ENCODE measurements around the gene GJA10.
A peak's percentile ranks its signal among the peaks of the same experiment; 100 is the strongest.
"Not testable (repeated sequence)": the region's sequence is repeated elsewhere in the genome, so short reads cannot be mapped to it uniquely, and the experiment has no call there.

Gene GJA10

DNA sequence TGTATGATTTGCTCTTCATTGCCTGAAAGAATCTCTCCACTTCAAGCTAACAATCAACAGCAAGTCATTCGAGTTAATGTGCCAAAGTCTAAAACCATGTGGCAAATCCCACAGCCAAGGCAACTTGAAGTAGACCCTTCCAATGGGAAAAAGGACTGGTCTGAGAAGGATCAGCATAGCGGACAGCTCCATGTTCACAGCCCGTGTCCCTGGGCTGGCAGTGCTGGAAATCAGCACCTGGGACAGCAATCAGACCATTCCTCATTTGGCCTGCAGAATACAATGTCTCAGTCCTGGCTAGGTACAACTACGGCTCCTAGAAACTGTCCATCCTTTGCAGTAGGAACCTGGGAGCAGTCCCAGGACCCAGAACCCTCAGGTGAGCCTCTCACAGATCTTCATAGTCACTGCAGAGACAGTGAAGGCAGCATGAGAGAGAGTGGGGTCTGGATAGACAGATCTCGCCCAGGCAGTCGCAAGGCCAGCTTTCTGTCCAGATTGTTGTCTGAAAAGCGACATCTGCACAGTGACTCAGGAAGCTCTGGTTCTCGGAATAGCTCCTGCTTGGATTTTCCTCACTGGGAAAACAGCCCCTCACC, 1.1 kb downstream of the GJA10 start:
- Histone ChIP-seq H2BK5ac (ENCODE audit: low read depth, low read length, poor library complexity, severe bottlenecking) (no peak overlapping the region), H4K8ac (ENCODE audit: low read length) (no peak overlapping the region), H3K14ac (ENCODE audit: low read length in 2 of 2) (no peak overlapping the region), H2BK12ac (ENCODE audit: low read length in 2 of 2) (no peak overlapping the region), H3K79me1 (replicated peaks; ENCODE audit: low read length, poor library complexity, severe bottlenecking) (no peaks in the 10 kb centered on the region), H2AFZ (ENCODE audit: low read depth, low read length) (no peak overlapping the region), H3K9ac (ENCODE audit: low read length) (no peak overlapping the region), H3K4me2 (ENCODE audit: low read length, poor library complexity, severe bottlenecking) (no peak overlapping the region), H3K9me3 (ENCODE audit: control insufficient read depth, low read length) (no peaks in the 10 kb centered on the region), H3K18ac (ENCODE audit: low read depth in 1 of 2, low read length in 2 of 2) (no peak overlapping the region), H2BK120ac (ENCODE audit: low read depth, low read length) (no peak overlapping the region), H2AK5ac (ENCODE audit: low read length, severe bottlenecking) (no peak overlapping the region), H3K36me3 (ENCODE audit: control insufficient read depth in 1 of 2, insufficient read depth in 2 of 2, low read depth in 1 of 2, low read length in 2 of 2) (no peaks in the 10 kb centered on the region), H3K27me3 (ENCODE audit: control insufficient read depth in 1 of 2, insufficient read depth in 1 of 2, low read length in 2 of 2) (peaks cover 10 to 29% of the 10 kb centered on the region in 2 experiments), H3K27ac (ENCODE audit: low read length, poor library complexity, severe bottlenecking) (no peak overlapping the region), H4K91ac (ENCODE audit: low read length) (no peak overlapping the region), H3K4me3 (ENCODE audit: insufficient read depth in 1 of 2, low read depth in 1 of 2, low read length in 2 of 2) (no peak overlapping the region), H3K4me1 (ENCODE audit: control insufficient read depth, insufficient read depth, low read depth, low read length) (no peaks in the 10 kb centered on the region), H2BK15ac (ENCODE audit: low read depth, poor library complexity, severe bottlenecking) (no peak overlapping the region), H3K4ac (ENCODE audit: low read depth in 1 of 2, low read length in 2 of 2) (no peak overlapping the region), H3K23ac (ENCODE audit: low read length in 2 of 2) (no peak overlapping the region)
- peak; percentile 74 for DNase-seq
- WGBS, result 57% methylated on average over 8 of the region's 8 CpGs

GRCh38 chr6:89910001-89910901, 16.0 kb downstream of the GJA10 start:
- H3K14ac ChIP-seq (ENCODE audit: low read length in 2 of 2); H3K9ac ChIP-seq (ENCODE audit: low read length); H3K36me3 ChIP-seq (ENCODE audit: control insufficient read depth in 1 of 2, insufficient read depth in 2 of 2, low read depth in 1 of 2, low read length in 2 of 2); H3K27me3 ChIP-seq (ENCODE audit: control insufficient read depth in 1 of 2, insufficient read depth in 1 of 2, low read length in 2 of 2); H4K91ac ChIP-seq (ENCODE audit: low read length); H3K4me1 ChIP-seq (ENCODE audit: control insufficient read depth, insufficient read depth, low read depth, low read length); H2AFZ ChIP-seq (ENCODE audit: low read depth, low read length); H3K4ac ChIP-seq (ENCODE audit: low read depth in 1 of 2, low read length in 2 of 2); DNase-seq; H4K8ac ChIP-seq (ENCODE audit: low read length); H2BK12ac ChIP-seq (ENCODE audit: low read length in 2 of 2); H3K79me1 ChIP-seq (replicated peaks; ENCODE audit: low read length, poor library complexity, severe bottlenecking); H3K4me3 ChIP-seq (ENCODE audit: insufficient read depth in 1 of 2, low read depth in 1 of 2, low read length in 2 of 2); H2BK5ac ChIP-seq (ENCODE audit: low read depth, low read length, poor library complexity, severe bottlenecking); H2BK120ac ChIP-seq (ENCODE audit: low read depth, low read length); H2BK15ac ChIP-seq (ENCODE audit: low read depth, poor library complexity, severe bottlenecking); H3K18ac ChIP-seq (ENCODE audit: low read depth in 1 of 2, low read length in 2 of 2); H2AK5ac ChIP-seq (ENCODE audit: low read length, severe bottlenecking); H3K27ac ChIP-seq (ENCODE audit: low read length, poor library complexity, severe bottlenecking); H3K23ac ChIP-seq (ENCODE audit: low read length in 2 of 2); H3K9me3 ChIP-seq (ENCODE audit: control insufficient read depth, low read length); H3K4me2 ChIP-seq (ENCODE audit: low read length, poor library complexity, severe bottlenecking): not testable (repeated sequence)
- WGBS, result 67% methylated on average over 9 of the region's 10 CpGs

DNA sequence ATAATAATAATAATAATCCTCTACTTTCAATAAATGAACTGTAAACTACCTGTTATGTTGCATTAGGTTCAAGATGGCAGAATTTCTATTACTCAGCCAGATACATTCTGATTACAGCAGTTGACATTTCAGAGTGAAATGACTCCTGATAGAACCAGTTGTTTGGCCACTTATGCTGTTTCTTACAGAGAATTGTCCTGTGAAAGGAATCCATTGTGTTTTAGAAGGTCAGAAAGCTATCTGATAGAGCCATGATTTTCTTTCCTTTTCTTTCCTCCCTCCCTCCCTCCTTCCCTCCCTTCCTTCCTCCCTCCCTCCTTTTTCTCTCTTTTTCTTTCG, 16.6 kb downstream of the GJA10 start:
- no peak overlapping the region for H4K91ac ChIP-seq (ENCODE audit: low read length)
- WGBS, result 37% methylated on average over 1 of the region's 1 CpG
- H3K14ac ChIP-seq (ENCODE audit: low read length in 2 of 2), result no peak overlapping the region
- no peaks in the 10 kb centered on the region for H3K79me1 ChIP-seq (replicated peaks; ENCODE audit: low read length, poor library complexity, severe bottlenecking)
- H3K4ac ChIP-seq (ENCODE audit: low read depth in 1 of 2, low read length in 2 of 2), result no peak overlapping the region
- H3K23ac ChIP-seq (ENCODE audit: low read length in 2 of 2), result no peak overlapping the region
- no peak overlapping the region for H3K9ac ChIP-seq (ENCODE audit: low read length)
- no peak overlapping the region for H2BK5ac ChIP-seq (ENCODE audit: low read depth, low read length, poor library complexity, severe bottlenecking)
- H2BK15ac ChIP-seq (ENCODE audit: low read depth, poor library complexity, severe bottlenecking), result no peak overlapping the region
- DNase-seq, result no peak
- H3K27me3 ChIP-seq (ENCODE audit: control insufficient read depth in 1 of 2, insufficient read depth in 1 of 2, low read length in 2 of 2), result peaks cover 0 to 2% of the 10 kb centered on the region in 2 experiments
- H3K4me2 ChIP-seq (ENCODE audit: low read length, poor library complexity, severe bottlenecking), result no peak overlapping the region
- H3K4me1 ChIP-seq (ENCODE audit: control insufficient read depth, insufficient read depth, low read depth, low read length), result no peaks in the 10 kb centered on the region
- H4K8ac ChIP-seq (ENCODE audit: low read length), result no peak overlapping the region
- no peak overlapping the region for H2BK120ac ChIP-seq (ENCODE audit: low read depth, low read length)
- no peak overlapping the region for H2AK5ac ChIP-seq (ENCODE audit: low read length, severe bottlenecking)
- H3K27ac ChIP-seq (ENCODE audit: low read length, poor library complexity, severe bottlenecking), result no peak overlapping the region
- H3K18ac ChIP-seq (ENCODE audit: low read depth in 1 of 2, low read length in 2 of 2), result no peak overlapping the region
- H2AFZ ChIP-seq (ENCODE audit: low read depth, low read length), result no peak overlapping the region
- H3K9me3 ChIP-seq (ENCODE audit: control insufficient read depth, low read length), result peaks cover 6% of the 10 kb centered on the region
- H3K4me3 ChIP-seq (ENCODE audit: insufficient read depth in 1 of 2, low read depth in 1 of 2, low read length in 2 of 2), result no peak overlapping the region
- no peak overlapping the region for H2BK12ac ChIP-seq (ENCODE audit: low read length in 2 of 2)
- H3K36me3 ChIP-seq (ENCODE audit: control insufficient read depth in 1 of 2, insufficient read depth in 2 of 2, low read depth in 1 of 2, low read length in 2 of 2), result no peaks in the 10 kb centered on the region

- Histone ChIP-seq H3K4me2 (ENCODE audit: low read length, poor library complexity, severe bottlenecking) (no peak overlapping the region), H3K27ac (ENCODE audit: low read length, poor library complexity, severe bottlenecking) (no peak overlapping the region), H2AK5ac (ENCODE audit: low read length, severe bottlenecking) (no peak overlapping the region), H2BK5ac (ENCODE audit: low read depth, low read length, poor library complexity, severe bottlenecking) (no peak overlapping the region), H3K9ac (ENCODE audit: low read length) (no peak overlapping the region), H3K79me1 (replicated peaks; ENCODE audit: low read length, poor library complexity, severe bottlenecking) (no peaks in the 10 kb centered on the region), H3K14ac (ENCODE audit: low read length in 2 of 2) (no peak overlapping the region), H3K18ac (ENCODE audit: low read depth in 1 of 2, low read length in 2 of 2) (no peak overlapping the region), H3K23ac (ENCODE audit: low read length in 2 of 2) (no peak overlapping the region), H2BK120ac (ENCODE audit: low read depth, low read length) (no peak overlapping the region), H3K9me3 (ENCODE audit: control insufficient read depth, low read length) (peaks cover 17% of the 10 kb centered on the region), H3K4ac (ENCODE audit: low read depth in 1 of 2, low read length in 2 of 2) (no peak overlapping the region), H4K8ac (ENCODE audit: low read length) (no peak overlapping the region), H2BK15ac (ENCODE audit: low read depth, poor library complexity, severe bottlenecking) (no peak overlapping the region), H3K4me3 (ENCODE audit: insufficient read depth in 1 of 2, low read depth in 1 of 2, low read length in 2 of 2) (no peak overlapping the region), H2AFZ (ENCODE audit: low read depth, low read length) (no peak overlapping the region), H3K27me3 (ENCODE audit: control insufficient read depth in 1 of 2, insufficient read depth in 1 of 2, low read length in 2 of 2) (peaks cover 0 to 2% of the 10 kb centered on the region in 2 experiments), H2BK12ac (ENCODE audit: low read length in 2 of 2) (no peak overlapping the region), H3K4me1 (ENCODE audit: control insufficient read depth, insufficient read depth, low read depth, low read length) (no peaks in the 10 kb centered on the region), H4K91ac (ENCODE audit: low read length) (no peak overlapping the region), H3K36me3 (ENCODE audit: control insufficient read depth in 1 of 2, insufficient read depth in 2 of 2, low read depth in 1 of 2, low read length in 2 of 2) (no peaks in the 10 kb centered on the region)
- DNase-seq, result no peak
- WGBS, result 92% methylated on average over 2 of the region's 3 CpGs
Measured at GRCh38 chr6:89916136-89916920, 22.1 kb downstream of the GJA10 start.

All from mesenchymal stem cell (in vitro differentiated cells and primary cell).